HG03565 (cell line): ENCODE data around the gene SUSD2.
"Not testable (repeated sequence)": the region's sequence is repeated elsewhere in the genome, so short reads cannot be mapped to it uniquely, and the experiment has no call there.

Experiments
- ATAC-seq: cut with Tn5 transposase; IDR thresholded peaks from one replicate; pipeline ENCODE4 v1.9.1; 2021; ENCODE audit warnings: mild to moderate bottlenecking, moderate library complexity; ENCODE audit not compliant: unreplicated experiment

The SUSD2 gene

GRCh38 chr22:24187731-24188644 lies 6.7 kb downstream of the SUSD2 start:
- no peak for ATAC-seq

- no peak for ATAC-seq
Observed at GRCh38 chr22:24188705-24189248, 7.5 kb downstream of the SUSD2 start.

- no peak for ATAC-seq
Observed at GRCh38 chr22:24189249-24190158, 8.2 kb downstream of the SUSD2 start.

GRCh38 chr22:24190159-24190540 lies 8.9 kb downstream of the SUSD2 start:
- no peak for ATAC-seq

- no peak for ATAC-seq
Observed at GRCh38 chr22:24190596-24191208, 9.4 kb downstream of the SUSD2 start.

GRCh38 chr22:24191381-24191841 lies 10.1 kb downstream of the SUSD2 start:
- ATAC-seq, result no peak

GRCh38 chr22:24191893-24192292 lies 10.6 kb downstream of the SUSD2 start:
- no peak for ATAC-seq

- no peak for ATAC-seq
Observed at GRCh38 chr22:24198682-24199052, 17.4 kb downstream of the SUSD2 start.

GRCh38 chr22:24200619-24201212 lies 19.4 kb downstream of the SUSD2 start:
- no peak for ATAC-seq

- ATAC-seq, result no peak
Observed at GRCh38 chr22:24201681-24202614, 20.7 kb downstream of the SUSD2 start.

GRCh38 chr22:24203856-24204255 lies 22.6 kb downstream of the SUSD2 start:
- not testable (repeated sequence) for ATAC-seq

GRCh38 chr22:24205438-24206195 lies 24.3 kb downstream of the SUSD2 start:
- no peak for ATAC-seq

GRCh38 chr22:24206460-24207263 lies 25.4 kb downstream of the SUSD2 start:
- not testable (repeated sequence) for ATAC-seq

GRCh38 chr22:24207264-24208011 lies 26.2 kb downstream of the SUSD2 start:
- no peak for ATAC-seq

GRCh38 chr22:24208012-24208749 lies 26.9 kb downstream of the SUSD2 start:
- ATAC-seq, result no peak

- ATAC-seq, result no peak
Observed at GRCh38 chr22:24209016-24209415, 27.7 kb downstream of the SUSD2 start.
